Ascending aorta (tissue), 2 donors: ENCODE results near the gene KTI12. TPM values are rescaled to one million over a fixed set of nuclear protein-coding genes. Genes with fewer than 3 reads are reported as not detected.
A peak's percentile ranks its signal among the peaks of the same experiment; 100 is the strongest.
"Not testable (repeated sequence)": the region's sequence is repeated elsewhere in the genome, so short reads cannot be mapped to it uniquely, and the experiment has no call there.

Experiments
- DNase-seq, 2 donors: peaks; one replicate each; pipeline ENCODE4 v3.0.0-alpha.2; 2019; ENCODE audit warnings: low spot score in 2 of 2
- H3K27ac ChIP-seq, 2 donors: fragments of 200-600 bp; sonication (generic); one replicate each; pipeline ENCODE4 v1.5.1; 2016 to 2017; ENCODE audit warnings: mild to moderate bottlenecking in 1 of 2
- H3K27me3 ChIP-seq: fragments of 200-600 bp; sonication (generic); one replicate; pipeline ENCODE4 v1.5.1; 2017
- H3K36me3 ChIP-seq, 2 donors: fragments of 200-600 bp; sonication (generic); one replicate each; pipeline ENCODE4 v1.5.1; 2016
- H3K4me1 ChIP-seq, 2 donors: fragments of 200-600 bp; sonication (generic); one replicate each; pipeline ENCODE4 v1.5.1; 2016 to 2017; ENCODE audit warnings: mild to moderate bottlenecking in 1 of 2
- H3K4me3 ChIP-seq, 2 donors: fragments of 200-600 bp; sonication (generic); one replicate each; pipeline ENCODE4 v1.5.1; 2016 to 2017; ENCODE audit warnings: mild to moderate bottlenecking in 1 of 2
- H3K9me3 ChIP-seq, 2 donors: fragments of 200-600 bp; sonication (generic); one replicate each; pipeline ENCODE4 v1.5.1; 2016
- CTCF ChIP-seq, 3 experiments: fragments of 200-600 bp in 2 of 3; fragments of 450-650 bp in 1 of 3; sonication (generic) in 2 of 3; IDR thresholded peaks; one replicate each; pipeline ENCODE4 v1.5.1; 2016 to 2019; ENCODE audit warnings: antibody characterized with exemption in 3 of 3, mild to moderate bottlenecking in 1 of 3, moderate library complexity in 1 of 3
- intact Hi-C: fragments of 100-400 bp; cut with DNase I; formaldehyde crosslinking; loops from one replicate; pipeline ENCODE4 v1.15.1; 2023
- total RNA-seq: library from RNA; depleted of rRNA; stranded (reverse); fragments of >200 nt; gene quantifications from one replicate; pipeline ENCODE4 v1.1.0, GENCODE V29; 2016

The KTI12 gene
- total RNA-seq, 1 donor from 2014 or later: 10.3 TPM

- no peak for DNase-seq
- H3K27ac ChIP-seq: no peak overlapping the region
- no peaks in the 10 kb centered on the region for H3K27me3 ChIP-seq
- intact Hi-C loops: loop anchor here (2.0 to 10.0 kb wide), 4 partner anchors 89 to 1089 kb away; partner anchors contain the start of genes EPS15, FAF1, NRDC and ZFYVE9
- H3K4me1 ChIP-seq: peaks cover 3 to 17% of the 10 kb centered on the region in 2 donors
- TF ChIP-seq CTCF (IDR thresholded peaks at IDR 0.05): no peak
- H3K4me3 ChIP-seq: peak overlapping the region; percentile 84 to 90
- no peaks in the 10 kb centered on the region for H3K9me3 ChIP-seq
- H3K36me3 ChIP-seq: peaks cover 0 to 6% of the 10 kb centered on the region in 2 donors
These were observed 20.3 kb upstream of the KTI12 start for GRCh38 chr1:52053862-52054261.

- H3K4me1 ChIP-seq, H3K36me3 ChIP-seq, H3K4me3 ChIP-seq, DNase-seq, H3K9me3 ChIP-seq, H3K27ac ChIP-seq, intact Hi-C loops, H3K27me3 ChIP-seq: not testable (repeated sequence)
These were observed 15.7 kb upstream of the KTI12 start for GRCh38 chr1:52049337-52049736.

- intact Hi-C loops, H3K27me3 ChIP-seq, DNase-seq, H3K27ac ChIP-seq, H3K9me3 ChIP-seq, H3K36me3 ChIP-seq, H3K4me1 ChIP-seq, H3K4me3 ChIP-seq: not testable (repeated sequence)
These were observed 12.1 kb upstream of the KTI12 start for GRCh38 chr1:52045666-52046195.

- H3K36me3 ChIP-seq: peaks cover 4 to 9% of the 10 kb centered on the region in 2 donors
- no peak for DNase-seq
- no peak overlapping the region for H3K4me3 ChIP-seq
- no peak for TF ChIP-seq CTCF (IDR thresholded peaks at IDR 0.05)
- H3K9me3 ChIP-seq: no peaks in the 10 kb centered on the region
- no peak overlapping the region for H3K27ac ChIP-seq
- intact Hi-C loops: no loop called here
- H3K4me1 ChIP-seq: no peaks in the 10 kb centered on the region
- no peaks in the 10 kb centered on the region for H3K27me3 ChIP-seq
These were observed 11.6 kb upstream of the KTI12 start for GRCh38 chr1:52045236-52045635.

DNA sequence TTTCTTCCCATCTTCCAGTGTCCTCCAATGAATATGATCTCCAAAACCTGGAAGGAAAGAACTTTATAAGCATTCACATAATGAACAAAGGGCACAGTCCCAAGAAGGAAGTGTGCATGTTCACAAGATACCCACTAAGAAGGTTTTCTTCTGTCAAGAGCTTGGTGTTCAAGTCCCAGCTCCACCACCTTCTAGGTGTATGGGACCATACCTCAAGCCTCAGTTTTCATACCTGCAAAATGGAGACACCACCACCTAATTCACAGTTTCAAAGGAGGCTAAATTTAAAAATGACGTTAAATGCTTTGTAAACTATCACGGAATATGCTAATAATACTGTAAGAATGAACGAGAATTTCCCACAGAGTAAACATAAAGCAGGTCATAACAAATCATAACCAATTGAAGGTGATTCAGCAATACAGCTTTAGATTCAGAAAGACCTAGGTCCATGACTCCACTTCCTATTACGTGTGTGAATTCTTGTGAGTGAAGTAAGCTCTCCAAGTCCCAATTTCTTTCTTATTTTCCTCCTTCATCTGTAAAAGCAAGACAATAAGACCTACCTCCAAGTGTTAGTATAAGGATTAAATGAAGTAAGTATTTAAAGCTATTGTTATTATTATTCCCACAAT, 8.1 kb upstream of the KTI12 start:
- no peak for DNase-seq
- no peak for TF ChIP-seq CTCF (IDR thresholded peaks at IDR 0.05)
- Histone ChIP-seq H3K9me3 (no peaks in the 10 kb centered on the region), H3K27me3 (no peaks in the 10 kb centered on the region), H3K27ac (no peak overlapping the region), H3K4me1 (no peaks in the 10 kb centered on the region), H3K36me3 (peaks cover 16 to 30% of the 10 kb centered on the region in 2 donors), H3K4me3 (no peak overlapping the region)
- intact Hi-C loops: no loop called here

DNA sequence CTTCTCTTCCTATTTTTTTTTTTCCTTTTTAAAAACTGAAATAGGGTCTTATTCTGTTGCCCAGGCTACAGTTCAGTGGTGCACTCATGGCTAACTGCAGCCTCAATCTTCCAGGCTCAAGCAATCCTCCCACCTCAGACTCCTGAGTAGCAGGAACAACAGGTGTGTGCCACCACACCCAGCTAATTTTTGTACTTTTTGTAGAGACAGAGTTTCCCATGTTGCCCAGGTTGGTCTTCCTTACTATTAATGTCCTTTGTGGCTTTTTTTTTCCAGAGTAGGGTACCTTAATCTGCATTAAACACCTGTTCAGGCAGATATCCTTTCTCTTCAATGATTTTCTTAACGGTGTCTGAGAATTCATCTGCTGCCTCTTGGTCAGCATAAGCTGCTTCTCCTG, 4.3 kb upstream of the KTI12 start:
- Histone ChIP-seq H3K27ac (no peak overlapping the region), H3K36me3 (peaks cover 16 to 26% of the 10 kb centered on the region in 2 donors), H3K4me1 (peaks cover 0 to 3% of the 10 kb centered on the region in 2 donors), H3K27me3 (no peaks in the 10 kb centered on the region), H3K9me3 (no peaks in the 10 kb centered on the region), H3K4me3 (no peak overlapping the region)
- intact Hi-C loops: no loop called here
- no peak for TF ChIP-seq CTCF (IDR thresholded peaks at IDR 0.05)
- no peak for DNase-seq
